GM18517 (cell line): ENCODE measurements around the gene NXPH3.

Source experiments
- ATAC-seq: cut with Tn5 transposase; IDR thresholded peaks from one replicate; pipeline ENCODE4 v1.9.1; 2021; ENCODE audit warnings: mild to moderate bottlenecking, moderate library complexity; ENCODE audit not compliant: unreplicated experiment

Gene NXPH3

GRCh38 chr17:49618028-49618611 lies 42.4 kb downstream of the NXPH3 start:
- ATAC-seq: no peak

- no peak for ATAC-seq
Observed at GRCh38 chr17:49621420-49621819, 45.7 kb downstream of the NXPH3 start.

- ATAC-seq: no peak
Observed at GRCh38 chr17:49621946-49622529, 46.4 kb downstream of the NXPH3 start.

GRCh38 chr17:49624896-49625295 lies 49.2 kb downstream of the NXPH3 start:
- no peak for ATAC-seq

- ATAC-seq: no peak
Observed at GRCh38 chr17:49629447-49629846, 53.8 kb downstream of the NXPH3 start.

GRCh38 chr17:49630113-49630900 lies 54.6 kb downstream of the NXPH3 start:
- no peak for ATAC-seq

- ATAC-seq: no peak
Observed at GRCh38 chr17:49631496-49631895, 55.8 kb downstream of the NXPH3 start.
